Mesodermal cell (in vitro differentiated cells): ENCODE results near the gene DRD2.

Source experiments
- H3K27ac ChIP-seq: 2 replicates; pipeline ENCODE4 v1.7.0; 2013; ENCODE audit warnings: mild to moderate bottlenecking, low read depth, low read length, moderate library complexity; ENCODE audit not compliant: severe bottlenecking
- H3K36me3 ChIP-seq: 2 replicates; pipeline ENCODE4 v1.7.1; 2013; ENCODE audit warnings: mild to moderate bottlenecking, low read length, moderate library complexity; ENCODE audit not compliant: control insufficient read depth, insufficient read depth
- H3K4me1 ChIP-seq: one replicate; pipeline ENCODE4 v1.7.1; 2013; ENCODE audit warnings: mild to moderate bottlenecking, low read length; ENCODE audit not compliant: insufficient read depth, control insufficient read depth, poor library complexity, severe bottlenecking
- H3K4me3 ChIP-seq: 2 replicates; pipeline ENCODE4 v1.7.0; 2013; ENCODE audit warnings: low read length, control low read depth, mild to moderate bottlenecking; ENCODE audit not compliant: insufficient read depth, poor library complexity, severe bottlenecking; ENCODE audit errors: extremely low read depth
- H3K9me3 ChIP-seq: 2 replicates; pipeline ENCODE4 v1.7.1; 2013; ENCODE audit warnings: mild to moderate bottlenecking, low read length, moderate library complexity; ENCODE audit not compliant: control insufficient read depth
- WGBS, 2 experiments: methylation state at CpG; one replicate each; pipeline ENCODE4 v1.1.5; 2013; ENCODE audit warnings: missing lambda C conversion rate in 2 of 2; ENCODE audit not compliant: insufficient coverage in 2 of 2; 5-methylcytosine and 5-hydroxymethylcytosine counted together

The DRD2 gene

DNA sequence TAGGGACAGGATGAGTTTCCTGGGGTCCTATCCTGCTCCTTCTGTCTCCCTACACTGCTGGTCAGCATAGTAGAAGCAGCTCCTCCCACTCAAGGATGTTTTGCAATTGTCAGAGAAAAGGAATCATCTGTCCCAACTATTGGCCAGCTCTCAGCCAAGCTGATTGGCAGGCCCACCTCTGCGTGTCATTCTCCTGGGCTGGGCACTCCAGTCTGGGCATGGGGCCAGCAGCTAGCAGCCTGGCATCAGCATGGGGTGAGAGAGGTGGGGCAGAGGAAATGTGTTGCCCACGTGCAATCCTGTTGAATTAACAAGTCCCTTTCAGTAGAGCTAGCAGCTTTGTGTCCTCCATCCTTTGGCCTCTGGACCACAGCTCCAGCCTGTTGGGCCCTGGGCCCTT is 73.5 kb downstream of the DRD2 start:
- Histone ChIP-seq H3K27ac (no peak overlapping the region), H3K4me3 (no peak overlapping the region), H3K36me3 (no peaks in the 10 kb centered on the region), H3K4me1 (no peaks in the 10 kb centered on the region), H3K9me3 (no peaks in the 10 kb centered on the region)
- WGBS, 2 experiments, result 45 to 72% methylated on average over 2 of the region's 2 CpGs

- H3K27ac ChIP-seq, result no peak overlapping the region
- 61 to 100% methylated on average over 2 to 3 of the region's 5 CpGs for WGBS, 2 experiments
Observed at GRCh38 chr11:113400631-113401230, 74.5 kb downstream of the DRD2 start.

DNA sequence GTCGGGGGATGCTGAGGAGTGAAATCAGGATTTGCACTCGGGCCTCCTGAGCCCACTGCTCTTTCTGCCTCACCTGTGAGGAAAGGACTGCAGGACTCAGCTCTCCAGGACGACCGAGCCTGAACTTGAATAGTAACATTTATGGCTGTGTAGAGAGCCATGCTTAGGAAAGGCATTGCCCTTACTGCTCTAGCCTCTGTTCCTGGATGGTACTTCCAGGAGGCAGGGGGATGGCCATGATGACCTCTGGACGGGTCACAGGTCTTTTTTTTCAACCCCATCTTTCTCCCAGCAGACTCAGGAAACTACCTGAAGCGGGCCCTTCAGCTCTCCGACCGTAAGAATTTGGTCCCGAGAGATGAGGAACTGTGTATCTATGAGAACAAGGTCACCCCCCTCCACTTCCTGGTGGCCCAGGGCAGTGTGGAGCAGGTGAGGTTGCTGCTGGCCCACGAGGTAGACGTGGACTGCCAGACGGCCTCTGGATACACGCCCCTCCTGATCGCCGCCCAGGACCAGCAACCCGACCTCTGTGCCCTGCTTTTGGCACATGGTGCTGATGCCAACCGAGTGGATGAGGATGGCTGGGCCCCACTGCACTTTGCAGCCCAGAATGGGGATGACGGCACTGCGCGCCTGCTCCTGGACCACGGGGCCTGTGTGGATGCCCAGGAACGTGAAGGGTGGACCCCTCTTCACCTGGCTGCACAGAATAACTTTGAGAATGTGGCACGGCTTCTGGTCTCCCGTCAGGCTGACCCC is 76.3 kb downstream of the DRD2 start:
- no peaks in the 10 kb centered on the region for H3K36me3 ChIP-seq
- no peak overlapping the region for H3K27ac ChIP-seq
- H3K4me3 ChIP-seq, result no peak overlapping the region
- H3K9me3 ChIP-seq, result no peaks in the 10 kb centered on the region
- H3K4me1 ChIP-seq, result no peaks in the 10 kb centered on the region
- WGBS, 2 experiments, result 80 to 94% methylated on average over 19 to 20 of the region's 24 CpGs

More at GRCh38 chr11:113400631-113401230, 74.5 kb downstream of the DRD2 start:
- Histone ChIP-seq H3K36me3 (no peaks in the 10 kb centered on the region), H3K9me3 (no peaks in the 10 kb centered on the region), H3K4me3 (no peak overlapping the region), H3K4me1 (no peaks in the 10 kb centered on the region)

DNA sequence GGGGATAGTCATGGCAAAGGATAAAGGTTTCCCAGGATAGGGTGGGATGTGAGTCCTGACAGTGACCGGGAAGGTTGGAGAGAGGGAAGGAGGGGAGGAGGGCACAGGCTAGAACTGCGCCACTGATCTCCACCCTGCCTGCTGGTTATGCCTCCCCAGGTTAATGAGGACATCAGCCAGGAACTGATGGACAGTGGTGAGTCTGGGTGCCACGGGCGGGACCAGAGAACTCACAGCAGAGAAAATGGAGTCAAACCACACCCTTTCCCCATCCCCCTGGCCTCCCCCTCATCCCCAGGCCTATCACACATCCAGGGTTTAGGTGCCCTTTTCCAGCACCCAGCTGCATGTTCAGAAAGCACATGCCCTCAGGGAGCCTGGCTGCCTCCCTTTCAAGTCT is 77.4 kb downstream of the DRD2 start:
- 88 to 95% methylated on average over 4 of the region's 4 CpGs for WGBS, 2 experiments
- no peak overlapping the region for H3K27ac ChIP-seq
- no peaks in the 10 kb centered on the region for H3K9me3 ChIP-seq
- H3K4me3 ChIP-seq, result no peak overlapping the region
- no peaks in the 10 kb centered on the region for H3K36me3 ChIP-seq
- no peaks in the 10 kb centered on the region for H3K4me1 ChIP-seq

DNA sequence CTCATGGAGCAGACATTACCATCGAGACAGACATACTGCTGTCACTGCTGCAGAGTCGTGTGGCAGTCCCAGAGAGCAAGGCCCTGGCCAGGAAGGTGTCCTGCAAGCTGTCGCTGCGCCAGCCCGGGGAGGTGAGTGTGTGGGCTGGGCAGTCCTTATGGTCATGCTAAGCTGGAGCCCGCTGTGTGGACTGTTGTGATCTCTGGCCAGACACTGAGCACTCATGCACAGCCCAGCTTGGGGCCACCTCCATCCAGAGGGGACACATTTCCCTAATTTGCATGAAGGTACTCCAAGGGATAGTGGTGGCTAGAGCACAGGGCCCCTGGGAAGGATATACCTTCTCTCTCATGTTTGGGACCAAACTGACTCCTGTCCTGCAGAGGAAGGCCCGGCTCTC is 78.0 kb downstream of the DRD2 start:
- Histone ChIP-seq H3K36me3 (no peaks in the 10 kb centered on the region), H3K9me3 (no peaks in the 10 kb centered on the region), H3K4me1 (no peaks in the 10 kb centered on the region), H3K4me3 (no peak overlapping the region), H3K27ac (no peak overlapping the region)
- 81 to 89% methylated on average over 7 of the region's 7 CpGs for WGBS, 2 experiments

DNA sequence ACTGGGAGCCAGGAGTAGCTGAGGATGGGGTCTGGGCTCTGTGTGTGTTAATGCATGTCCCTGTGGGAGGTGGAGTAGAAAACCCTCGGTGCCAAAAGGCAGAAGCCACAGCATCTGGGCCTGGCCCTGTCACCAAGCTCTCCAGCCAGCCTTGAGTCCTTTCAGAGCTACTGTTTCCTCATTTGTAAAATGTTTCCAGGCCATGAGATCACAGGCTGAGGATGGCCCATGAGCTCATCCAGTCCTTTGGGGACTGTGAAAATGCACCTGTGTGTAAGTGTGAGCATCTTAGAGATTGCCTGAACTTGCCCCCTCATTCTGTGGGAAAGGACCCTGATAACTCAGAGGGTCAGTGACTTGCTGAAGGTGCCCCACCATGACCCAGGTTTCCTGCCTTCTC is 78.5 kb downstream of the DRD2 start:
- 57 to 83% methylated on average over 1 of the region's 1 CpG for WGBS, 2 experiments
- no peaks in the 10 kb centered on the region for H3K9me3 ChIP-seq
- no peak overlapping the region for H3K4me3 ChIP-seq
- no peaks in the 10 kb centered on the region for H3K4me1 ChIP-seq
- no peaks in the 10 kb centered on the region for H3K36me3 ChIP-seq
- no peak overlapping the region for H3K27ac ChIP-seq

GRCh38 chr11:113395782-113396336 is 79.3 kb downstream of the DRD2 start:
- no peak overlapping the region for H3K27ac ChIP-seq
- WGBS, 2 experiments, result 94 to 97% methylated on average over 7 of the region's 9 CpGs

DNA sequence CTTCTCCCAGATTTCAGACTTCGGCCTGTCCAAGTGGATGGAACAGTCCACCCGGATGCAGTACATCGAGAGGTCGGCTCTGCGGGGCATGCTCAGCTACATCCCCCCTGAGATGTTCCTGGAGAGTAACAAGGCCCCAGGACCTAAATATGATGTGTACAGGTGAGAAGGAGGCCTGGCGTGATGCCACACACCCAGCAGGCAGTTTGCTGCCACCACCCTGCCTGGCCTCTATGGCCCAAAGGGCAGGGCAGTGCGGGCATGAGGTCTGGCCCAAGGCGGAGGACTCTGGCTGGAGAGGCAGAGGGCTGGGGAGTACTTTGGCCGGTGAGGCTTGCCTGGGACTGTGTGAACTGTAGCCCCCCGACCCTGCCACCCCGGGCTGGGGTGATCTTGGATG is 80.3 kb downstream of the DRD2 start:
- no peaks in the 10 kb centered on the region for H3K4me1 ChIP-seq
- H3K27ac ChIP-seq, result no peak overlapping the region
- WGBS, 2 experiments, result 83 to 95% methylated on average over 8 to 11 of the region's 11 CpGs
- H3K36me3 ChIP-seq, result no peaks in the 10 kb centered on the region
- H3K4me3 ChIP-seq, result no peak overlapping the region
- no peaks in the 10 kb centered on the region for H3K9me3 ChIP-seq

More at GRCh38 chr11:113395782-113396336, 79.3 kb downstream of the DRD2 start:
- Histone ChIP-seq H3K36me3 (no peaks in the 10 kb centered on the region), H3K4me1 (no peaks in the 10 kb centered on the region), H3K4me3 (no peak overlapping the region), H3K9me3 (no peaks in the 10 kb centered on the region)

- Histone ChIP-seq H3K27ac (no peak overlapping the region), H3K4me1 (no peaks in the 10 kb centered on the region), H3K36me3 (no peaks in the 10 kb centered on the region), H3K9me3 (no peaks in the 10 kb centered on the region), H3K4me3 (no peak overlapping the region)
- 87 to 93% methylated on average over 7 to 8 of the region's 8 CpGs for WGBS, 2 experiments
Observed at GRCh38 chr11:113393501-113393985, 81.7 kb downstream of the DRD2 start.

- Histone ChIP-seq H3K9me3 (no peaks in the 10 kb centered on the region), H3K36me3 (no peaks in the 10 kb centered on the region), H3K4me1 (no peaks in the 10 kb centered on the region), H3K4me3 (no peak overlapping the region), H3K27ac (no peak overlapping the region)
- 90 to 96% methylated on average over 3 of the region's 3 CpGs for WGBS, 2 experiments
Observed at GRCh38 chr11:113392236-113392921, 82.8 kb downstream of the DRD2 start.
